GM23248 (cell line): Measurements from ENCODE around the gene UCK2.

Experiments
- EZH2 ChIP-seq: fragments of 200-600 bp; sonication (generic); IDR thresholded peaks from 2 replicates; pipeline ENCODE4 v1.6.1; 2018; ENCODE audit warnings: antibody characterized with exemption, mild to moderate bottlenecking; ENCODE audit not compliant: insufficient read depth, poor library complexity, severe bottlenecking
- EZH2phosphoT487 ChIP-seq: fragments of 200-600 bp; sonication (generic); IDR thresholded peaks from 2 replicates; pipeline ENCODE4 v1.6.1; 2018; ENCODE audit warnings: antibody characterized with exemption, moderate library complexity, mild to moderate bottlenecking, low read depth; ENCODE audit not compliant: insufficient read depth

- TF ChIP-seq EZH2 (no peak), EZH2phosphoT487 (no peak)
Measured at GRCh38 chr1:165877411-165877810, 50.0 kb downstream of the UCK2 start.
